GM12878 (cell line): ENCODE data around the gene FUNDC1. TPM values are rescaled to one million over a fixed set of nuclear protein-coding genes. Genes with fewer than 3 reads are reported as not detected.

Source experiments
- ATAC-seq: fragments of 200-7000 bp; cut with Tn5 transposase; 3 replicates; pipeline ENCODE4 v1.9.1; 2020; ENCODE audit warnings: mild to moderate bottlenecking, moderate library complexity
- BruUV-seq: library from RNA; stranded (reverse); fragments of 400-500 nt; replicated peaks from 2 replicates; lab custom pipeline; 2021; lab: Mats Ljungman, UMichigan
- CTCF ChIA-PET: fragments of 300-600 bp; sonication (Branson Sonifier 250); formaldehyde crosslinking; extraction: SDS; loops from one replicate; lab custom pipeline; 2021; ENCODE audit warnings: inconsistent platforms; lab: Yijun Ruan, JAX
- POLR2A ChIA-PET: fragments of 350-600 bp; formaldehyde crosslinking; extraction: SDS; loops from one replicate; lab custom pipeline; 2021; ENCODE audit warnings: inconsistent platforms; lab: Charles Lee
- RAD21 ChIA-PET: fragments of 300-600 bp; sonication (Branson Sonifier 250); formaldehyde crosslinking; loops from one replicate; lab custom pipeline; 2023; ENCODE audit warnings: antibody characterized with exemption; ENCODE audit not compliant: unreplicated experiment; lab: Charles Lee
- SMC1A ChIA-PET: fragments of 300-600 bp; sonication (Branson Sonifier 250); formaldehyde crosslinking; loops from one replicate; lab custom pipeline; 2023; ENCODE audit not compliant: unreplicated experiment, uncharacterized antibody; lab: Charles Lee
- DNase-seq: peaks from one replicate; pipeline ENCODE4 v3.0.0-alpha.2; 2011; ENCODE audit warnings: low read depth, low spot score
- FAIRE-seq: peaks from 3 replicates; lab custom pipeline; 2011; peaks lifted over from hg19 to GRCh38; lab: Jason Lieb, UNC
- H2AFZ ChIP-seq: 2 replicates; pipeline ENCODE4 v1.6.0; 2011; ENCODE audit warnings: low read depth, low read length, control low read depth; ENCODE audit not compliant: control insufficient read depth
- H3K27ac ChIP-seq: 2 replicates; pipeline ENCODE4 v1.5.1; 2011; ENCODE audit warnings: control low read depth; ENCODE audit not compliant: control insufficient read depth, insufficient read depth
- H3K27me3 ChIP-seq, 2 experiments: replicated peaks in 1 of 2; 2 replicates each; pipeline versions ENCODE4 v1.6.0 to v1.6.1; 2011; ENCODE audit warnings: low read length in 1 of 2; ENCODE audit not compliant: control insufficient read depth in 2 of 2, insufficient read depth in 2 of 2
- H3K36me3 ChIP-seq, 2 experiments: 2 replicates each; pipeline ENCODE4 v1.5.1; 2011; ENCODE audit warnings: low read length in 1 of 2; ENCODE audit not compliant: control insufficient read depth in 2 of 2, insufficient read depth in 2 of 2
- H3K4me1 ChIP-seq: 2 replicates; pipeline ENCODE4 v1.6.1; 2011; ENCODE audit warnings: mild to moderate bottlenecking, low read length, moderate library complexity, mixed read lengths; ENCODE audit not compliant: control insufficient read depth, insufficient read depth
- H3K4me2 ChIP-seq: 2 replicates; pipeline ENCODE4 v1.6.0; 2011; ENCODE audit warnings: control low read depth; ENCODE audit not compliant: control insufficient read depth, insufficient read depth
- H3K4me3 ChIP-seq: fragments of 200-600 bp; sonication (generic); 2 replicates; pipeline ENCODE4 v1.5.1; 2016
- H3K79me2 ChIP-seq: 2 replicates; pipeline ENCODE4 v1.6.0; 2011; ENCODE audit warnings: low read length; ENCODE audit not compliant: control insufficient read depth, insufficient read depth
- H3K9ac ChIP-seq: 2 replicates; pipeline ENCODE4 v1.8.0; 2011; ENCODE audit warnings: low read length, control low read depth, mixed read lengths; ENCODE audit not compliant: control insufficient read depth, insufficient read depth
- H3K9me3 ChIP-seq: replicated peaks from 3 replicates; pipeline ENCODE4 v1.5.1; 2011; ENCODE audit warnings: mild to moderate bottlenecking, low read length; ENCODE audit not compliant: control insufficient read depth, insufficient read depth
- H4K20me1 ChIP-seq: 2 replicates; pipeline ENCODE4 v1.6.0; 2011; ENCODE audit not compliant: control insufficient read depth, insufficient read depth
- BHLHE40 ChIP-seq, 2 experiments: fragments of 450-650 bp in 1 of 2; IDR thresholded peaks; 2 replicates each; pipeline ENCODE4 v1.6.1; 2011 to 2017; ENCODE audit warnings: low read depth in 2 of 2, borderline replicate concordance in 1 of 2, improper control_type of control experiment in 1 of 2, low read length in 1 of 2, mild to moderate bottlenecking in 1 of 2
- IKZF2 ChIP-seq, 2 experiments: fragments of 450-650 bp; IDR thresholded peaks; 2 replicates each; pipeline ENCODE4 v1.6.1; 2017; ENCODE audit warnings: mild to moderate bottlenecking in 2 of 2, moderate library complexity in 2 of 2
- SIX5 ChIP-seq: IDR thresholded peaks from 2 replicates; pipeline ENCODE4 v1.6.1; 2011; ENCODE audit warnings: mild to moderate bottlenecking, low read depth, low read length, moderate library complexity; ENCODE audit not compliant: severe bottlenecking
- SMAD1 ChIP-seq: fragments of 450-650 bp; IDR thresholded peaks from 2 replicates; pipeline ENCODE4 v1.6.1; 2018; ENCODE audit warnings: mild to moderate bottlenecking, low read depth; ENCODE audit not compliant: partially characterized antibody
- SREBF1 ChIP-seq: IDR thresholded peaks from 2 replicates; pipeline ENCODE4 v1.6.1; 2012; ENCODE audit warnings: mild to moderate bottlenecking, low read length
- STAT3 ChIP-seq: IDR thresholded peaks from 2 replicates; pipeline ENCODE4 v1.6.1; 2011; ENCODE audit warnings: low read depth, low read length, improper control_type of control experiment
- ZNF217 ChIP-seq: fragments of 450-650 bp; IDR thresholded peaks from 2 replicates; pipeline ENCODE4 v1.6.1; 2017; ENCODE audit warnings: antibody characterized with exemption, mild to moderate bottlenecking
- WGBS: methylation state at CpG from one replicate; pipeline ENCODE4 v1.1.6; 2016; ENCODE audit warnings: low lambda C conversion rate; ENCODE audit not compliant: insufficient replicate concordance, insufficient coverage; ENCODE audit errors: missing lambda C conversion rate; 5-methylcytosine and 5-hydroxymethylcytosine counted together
- in situ Hi-C: fragments of 300-500 bp; cut with MboI; formaldehyde crosslinking; loops from 9 replicates; pipeline ENCODE4 v1.14.3; 2018; ENCODE audit warnings: mixed read lengths
- intact Hi-C: fragments of 100-400 bp; cut with micrococcal nuclease; formaldehyde crosslinking; loops from one replicate; pipeline ENCODE4 v1.14.2; 2022; ENCODE audit not compliant: unreplicated experiment
- polyA plus RNA-seq, 11 experiments: library from polyadenylated mRNA; depleted of rRNA in 4 of 11; unstranded in 6 of 11; stranded (reverse) in 5 of 11; fragments of >200 nt; fragmentation: Nextera tagmentation in 4 of 11; fragmentation: Illumina TruSeq in 1 of 11; extraction: Ambion mirVana in 4 of 11; extraction: Trizol in 1 of 11; gene quantifications; 1 replicate in 1 of 11; 2 replicates in 10 of 11; pipeline versions ENCODE4 v1.2.1 to v1.2.3, GENCODE V29; 2011 to 2016; ENCODE audit warnings: inconsistent platforms in 2 of 11, missing spikeins in 2 of 11, low read depth in 1 of 11
- total RNA-seq, 4 experiments: library from RNA; depleted of rRNA in 3 of 4; stranded (reverse); fragments of >200 nt in 3 of 4; fragmentation: Illumina TruSeq in 1 of 4; extraction: Trizol in 1 of 4; gene quantifications; 2 replicates each; pipeline versions ENCODE4 v1.2.1 to v1.2.3, GENCODE V29; 2013 to 2021
- TF ChIP-seq, protein P1 (sequence below): fragments of 450-650 bp; IDR thresholded peaks from 2 replicates; pipeline ENCODE4 v1.6.1; 2018; ENCODE audit warnings: mild to moderate bottlenecking, low read depth, moderate library complexity; ENCODE audit not compliant: partially characterized antibody
- TF ChIP-seq, protein P2 (sequence below): IDR thresholded peaks from 2 replicates; pipeline ENCODE4 v1.6.1; 2011; ENCODE audit warnings: borderline replicate concordance, low read depth, mild to moderate bottlenecking, moderate library complexity, mixed read lengths, low read length; ENCODE audit not compliant: insufficient read depth; ENCODE audit errors: extremely low read length

Gene FUNDC1
- total and polyA plus RNA-seq, 10 of the 15 experiments (the other 5 are each of a cell fraction or from before 2014, with no cell fraction given) = 10.0 to 25.1 (median 16.8) TPM

DNA sequence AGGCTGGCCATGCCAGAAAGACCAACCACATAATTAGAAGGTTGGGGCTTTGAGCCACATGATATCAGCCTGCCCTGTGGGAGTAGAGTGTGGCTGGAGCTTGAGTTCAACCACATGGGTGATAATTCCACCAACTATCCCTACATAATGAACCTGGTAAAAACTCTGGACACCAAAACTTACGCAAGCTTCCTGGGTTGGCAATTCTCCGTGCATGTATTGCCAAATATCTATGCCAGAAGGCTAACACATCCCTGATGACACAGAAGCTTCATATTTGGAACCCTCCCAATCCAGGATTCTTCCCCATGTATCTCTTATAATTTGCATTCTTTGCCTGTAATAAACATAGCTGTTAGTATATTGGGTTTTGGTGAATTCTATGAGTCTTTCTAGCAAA, 68.2 kb downstream of the FUNDC1 start:
- Histone ChIP-seq H3K4me2 (no peak overlapping the region), H3K79me2 (no peaks in the 10 kb centered on the region), H3K9me3 (no peaks in the 10 kb centered on the region), H2AFZ (no peak overlapping the region), H3K27ac (no peak overlapping the region), H3K9ac (no peak overlapping the region), H3K27me3 (no peaks in the 10 kb centered on the region), H3K4me3 (no peak overlapping the region), H3K4me1 (no peaks in the 10 kb centered on the region), H3K36me3 (no peaks in the 10 kb centered on the region), H4K20me1 (no peaks in the 10 kb centered on the region)
- ATAC-seq = no peak
- 43% methylated on average over 2 of the region's 2 CpGs for WGBS
- DNase-seq = no peak
- intact Hi-C loops = loop anchor here (10.0 kb wide), 1 partner anchor 60 kb away; no protein-coding TSS in a partner anchor
- BruUV-seq = no TSS peak
- ChIA-PET CTCF (no interaction called here), SMC1A (no interaction called here), POLR2A (no interaction called here), RAD21 (no interaction called here)
- in situ Hi-C loops = no loop called here
- FAIRE-seq = no peak
- no peak for TF ChIP-seq SIX5
- TF ChIP-seq IKZF2 (IDR thresholded peaks at IDR 0.05) = no peak
- no peak for TF ChIP-seq BHLHE40 (IDR thresholded peaks at IDR 0.05; ENCODE audit: borderline replicate concordance in 1 of 2, low read depth in 2 of 2, low read length in 1 of 2)
- no peak for TF ChIP-seq SREBF1
- TF ChIP-seq, protein P1, sequence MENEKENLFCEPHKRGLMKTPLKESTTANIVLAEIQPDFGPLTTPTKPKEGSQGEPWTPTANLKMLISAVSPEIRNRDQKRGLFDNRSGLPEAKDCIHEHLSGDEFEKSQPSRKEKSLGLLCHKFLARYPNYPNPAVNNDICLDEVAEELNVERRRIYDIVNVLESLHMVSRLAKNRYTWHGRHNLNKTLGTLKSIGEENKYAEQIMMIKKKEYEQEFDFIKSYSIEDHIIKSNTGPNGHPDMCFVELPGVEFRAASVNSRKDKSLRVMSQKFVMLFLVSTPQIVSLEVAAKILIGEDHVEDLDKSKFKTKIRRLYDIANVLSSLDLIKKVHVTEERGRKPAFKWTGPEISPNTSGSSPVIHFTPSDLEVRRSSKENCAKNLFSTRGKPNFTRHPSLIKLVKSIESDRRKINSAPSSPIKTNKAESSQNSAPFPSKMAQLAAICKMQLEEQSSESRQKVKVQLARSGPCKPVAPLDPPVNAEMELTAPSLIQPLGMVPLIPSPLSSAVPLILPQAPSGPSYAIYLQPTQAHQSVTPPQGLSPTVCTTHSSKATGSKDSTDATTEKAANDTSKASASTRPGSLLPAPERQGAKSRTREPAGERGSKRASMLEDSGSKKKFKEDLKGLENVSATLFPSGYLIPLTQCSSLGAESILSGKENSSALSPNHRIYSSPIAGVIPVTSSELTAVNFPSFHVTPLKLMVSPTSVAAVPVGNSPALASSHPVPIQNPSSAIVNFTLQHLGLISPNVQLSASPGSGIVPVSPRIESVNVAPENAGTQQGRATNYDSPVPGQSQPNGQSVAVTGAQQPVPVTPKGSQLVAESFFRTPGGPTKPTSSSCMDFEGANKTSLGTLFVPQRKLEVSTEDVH = no peak
- TF ChIP-seq STAT3 = no peak
- TF ChIP-seq, protein P2, sequence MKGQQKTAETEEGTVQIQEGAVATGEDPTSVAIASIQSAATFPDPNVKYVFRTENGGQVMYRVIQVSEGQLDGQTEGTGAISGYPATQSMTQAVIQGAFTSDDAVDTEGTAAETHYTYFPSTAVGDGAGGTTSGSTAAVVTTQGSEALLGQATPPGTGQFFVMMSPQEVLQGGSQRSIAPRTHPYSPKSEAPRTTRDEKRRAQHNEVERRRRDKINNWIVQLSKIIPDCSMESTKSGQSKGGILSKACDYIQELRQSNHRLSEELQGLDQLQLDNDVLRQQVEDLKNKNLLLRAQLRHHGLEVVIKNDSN = no peak
- no peak for TF ChIP-seq SMAD1
- no peak for TF ChIP-seq ZNF217

Other genes with a start within 250 kb of the FUNDC1 start
- gene EFHC2, start 199.2 kb downstream of the FUNDC1 start, total RNA-seq (2014; rRNA removed) = not detected in 2 replicates
- gene EFHC2, start 199.2 kb downstream of the FUNDC1 start, total RNA-seq (2014; rRNA removed; fragmentation: Illumina TruSeq; extraction: Trizol) = not detected in 2 replicates
- gene EFHC2, start 199.2 kb downstream of the FUNDC1 start, total RNA-seq (2021) = 0.08 TPM in 1 of 2 replicates, not detected in the other
- 0.56 and 0.62 TPM in 2 replicates for gene EFHC2, start 199.2 kb downstream of the FUNDC1 start, polyA plus RNA-seq (2011; rRNA removed)
- 0.16 TPM in 1 of 2 replicates, not detected in the other for gene EFHC2, start 199.2 kb downstream of the FUNDC1 start, polyA plus RNA-seq (2014; fragmentation: Illumina TruSeq; extraction: Trizol)
- gene EFHC2, start 199.2 kb downstream of the FUNDC1 start, polyA plus RNA-seq (2014; fragmentation: Nextera tagmentation; extraction: Ambion mirVana) = not detected
- gene EFHC2, start 199.2 kb downstream of the FUNDC1 start, polyA plus RNA-seq (2014; rRNA removed) = not detected in 2 replicates
- not detected for gene EFHC2, start 199.2 kb downstream of the FUNDC1 start, polyA plus RNA-seq (2016; fragmentation: Nextera tagmentation; extraction: Ambion mirVana)